Mammary epithelial cell (primary cell): ENCODE results near the gene ZSCAN26.

Experiments used
- CTCF ChIP-seq, 2 donors: IDR thresholded peaks in 1 of 2; conservative IDR thresholded peaks in 1 of 2; 2 replicates each; pipeline ENCODE4 v1.5.1; 2011 to 2012; ENCODE audit warnings: inconsistent platforms in 2 of 2, low read length in 2 of 2, mild to moderate bottlenecking in 2 of 2, control low read depth in 1 of 2, low read depth in 1 of 2; ENCODE audit not compliant: insufficient read depth in 1 of 2; ENCODE audit errors: extremely low read depth in 1 of 2
- EZH2 ChIP-seq: IDR thresholded peaks from 2 replicates; pipeline ENCODE4 v1.6.1; 2012; ENCODE audit warnings: low read length, inconsistent platforms, borderline replicate concordance

GRCh38 chr6:28269492-28269891, 2.5 kb downstream of the ZSCAN26 start:
- TF ChIP-seq CTCF (conservative IDR thresholded peaks at IDR 0.05 in 1 of 2, IDR thresholded peaks at IDR 0.05 in 1 of 2; ENCODE audit: extremely low read depth in 1 of 2, insufficient read depth in 1 of 2, low read depth in 1 of 2, low read length in 2 of 2) (no peak), EZH2 (no peak)
